IMR-90 (cell line): ENCODE data around the gene CBFA2T3. TPM values are rescaled to one million over a fixed set of nuclear protein-coding genes. Genes with fewer than 3 reads are reported as not detected.

Experiments used
- ATAC-seq: fragments of 200-7000 bp; cut with Tn5 transposase; 2 replicates; pipeline ENCODE4 v1.9.1; 2020; ENCODE audit warnings: low read depth, mild to moderate bottlenecking, moderate library complexity
- BruUV-seq: library from RNA; stranded (reverse); fragments of 400-500 nt; replicated peaks from 2 replicates; lab custom pipeline; 2021; lab: Mats Ljungman, UMichigan
- CTCF ChIA-PET: fragments of 300-600 bp; formaldehyde crosslinking; extraction: SDS; loops from one replicate; lab custom pipeline; 2021; ENCODE audit warnings: antibody characterized with exemption; lab: Yijun Ruan, JAX
- POLR2A ChIA-PET: fragments of 300-600 bp; sonication (Branson Sonifier 250); formaldehyde crosslinking; loops from one replicate; lab custom pipeline; 2022; ENCODE audit warnings: antibody characterized with exemption; ENCODE audit not compliant: unreplicated experiment; lab: Charles Lee
- DNase-seq: peaks from one replicate; pipeline ENCODE4 v3.0.0; 2013
- H2AFZ ChIP-seq: replicated peaks from 2 replicates; pipeline ENCODE3; 2013; ENCODE audit warnings: low read length, mild to moderate bottlenecking; ENCODE audit not compliant: poor library complexity
- H2AK5ac ChIP-seq: 2 replicates; pipeline ENCODE4 v1.6.1; 2013; ENCODE audit warnings: low read depth, low read length, inconsistent platforms
- H2AK9ac ChIP-seq: replicated peaks from 2 replicates; pipeline ENCODE3; 2013; ENCODE audit warnings: mild to moderate bottlenecking, low read depth, low read length, moderate library complexity; ENCODE audit not compliant: poor library complexity
- H2BK120ac ChIP-seq: 2 replicates; pipeline ENCODE4 v1.6.1; 2013; ENCODE audit warnings: low read depth, low read length, inconsistent platforms
- H2BK15ac ChIP-seq: 3 replicates; pipeline ENCODE4 v1.6.1; 2013; ENCODE audit warnings: low read depth, low read length, inconsistent platforms
- H2BK20ac ChIP-seq: 2 replicates; pipeline ENCODE4 v1.6.1; 2013; ENCODE audit warnings: low read depth, mild to moderate bottlenecking, inconsistent platforms, low read length, moderate library complexity
- H2BK5ac ChIP-seq: 2 replicates; pipeline ENCODE4 v1.6.1; 2013; ENCODE audit warnings: mild to moderate bottlenecking, low read depth, low read length, inconsistent platforms; ENCODE audit not compliant: poor library complexity, severe bottlenecking
- H3K14ac ChIP-seq: replicated peaks from 2 replicates; pipeline ENCODE4 v1.6.1; 2013; ENCODE audit warnings: low read depth, low read length, inconsistent platforms
- H3K18ac ChIP-seq: 2 replicates; pipeline ENCODE4 v1.6.1; 2013; ENCODE audit warnings: low read depth, low read length, control low read depth
- H3K23ac ChIP-seq: 2 replicates; pipeline ENCODE4 v1.6.1; 2013; ENCODE audit warnings: low read depth, low read length, inconsistent platforms
- H3K27ac ChIP-seq: 2 replicates; pipeline ENCODE4 v1.5.1; 2013; ENCODE audit warnings: mild to moderate bottlenecking, control low read depth, low read length; ENCODE audit not compliant: insufficient read depth
- H3K27me3 ChIP-seq: 2 replicates; pipeline ENCODE4 v1.6.1; 2013; ENCODE audit warnings: low read length; ENCODE audit not compliant: control insufficient read depth, insufficient read depth
- H3K36me3 ChIP-seq: 2 replicates; pipeline ENCODE4 v1.6.1; 2013; ENCODE audit warnings: low read length, mixed read lengths; ENCODE audit not compliant: control insufficient read depth, insufficient read depth
- H3K4ac ChIP-seq: 2 replicates; pipeline ENCODE4 v1.6.1; 2013; ENCODE audit warnings: low read depth, low read length, inconsistent platforms
- H3K4me1 ChIP-seq: 2 replicates; pipeline ENCODE4 v1.6.1; 2013; ENCODE audit warnings: low read length, mixed read lengths; ENCODE audit not compliant: control insufficient read depth, insufficient read depth
- H3K4me2 ChIP-seq: 2 replicates; pipeline ENCODE4 v1.6.1; 2013; ENCODE audit warnings: low read depth, mild to moderate bottlenecking, control low read depth, low read length, moderate library complexity
- H3K4me3 ChIP-seq: 2 replicates; pipeline ENCODE4 v1.5.1; 2013; ENCODE audit warnings: low read depth, mild to moderate bottlenecking, control low read depth, low read length, moderate library complexity; ENCODE audit not compliant: insufficient read depth
- H3K56ac ChIP-seq: 2 replicates; pipeline ENCODE4 v1.6.1; 2013; ENCODE audit warnings: low read length, inconsistent platforms; ENCODE audit not compliant: insufficient read depth; ENCODE audit errors: extremely low read depth
- H3K79me1 ChIP-seq, 2 experiments: 2 replicates each; pipeline ENCODE4 v1.6.1; 2013; ENCODE audit warnings: low read length in 2 of 2, inconsistent platforms in 1 of 2, low read depth in 1 of 2
- H3K9ac ChIP-seq: 2 replicates; pipeline ENCODE4 v1.6.1; 2013; ENCODE audit warnings: low read depth, low read length, control low read depth
- H3K9me1 ChIP-seq: 2 replicates; pipeline ENCODE4 v1.6.1; 2013; ENCODE audit warnings: low read length, inconsistent platforms; ENCODE audit not compliant: insufficient read depth
- H3K9me3 ChIP-seq: 2 replicates; pipeline ENCODE4 v1.6.1; 2013; ENCODE audit warnings: low read length; ENCODE audit not compliant: control insufficient read depth, insufficient read depth
- H4K20me1 ChIP-seq: 2 replicates; pipeline ENCODE4 v1.6.1; 2013; ENCODE audit warnings: low read length, inconsistent platforms; ENCODE audit not compliant: insufficient read depth
- H4K5ac ChIP-seq: 2 replicates; pipeline ENCODE4 v1.6.1; 2013; ENCODE audit warnings: mild to moderate bottlenecking, low read depth, low read length, control low read depth
- H4K8ac ChIP-seq, 2 experiments: 2 replicates each; pipeline ENCODE4 v1.6.1; 2013; ENCODE audit warnings: low read depth in 2 of 2, low read length in 2 of 2, control low read depth in 1 of 2, inconsistent platforms in 1 of 2
- H4K91ac ChIP-seq: 2 replicates; pipeline ENCODE4 v1.6.1; 2013; ENCODE audit warnings: low read depth, low read length, inconsistent platforms; ENCODE audit not compliant: insufficient read depth
- BHLHE40 ChIP-seq: fragments of 150-350 bp; IDR thresholded peaks from 2 replicates; pipeline ENCODE4 v1.6.1; 2016; ENCODE audit warnings: mild to moderate bottlenecking, low read depth, low read length
- CEBPB ChIP-seq: IDR thresholded peaks from 2 replicates; pipeline ENCODE4 v1.6.1; 2012; ENCODE audit warnings: low read depth, low read length, improper control_type of control experiment
- MXI1 ChIP-seq: IDR thresholded peaks from 2 replicates; pipeline ENCODE4 v1.6.1; 2012; ENCODE audit warnings: low read depth, mild to moderate bottlenecking, low read length, moderate library complexity, borderline replicate concordance
- NFE2L2 ChIP-seq: fragments of 150-350 bp; IDR thresholded peaks from 2 replicates; pipeline ENCODE4 v1.6.1; 2016; ENCODE audit warnings: low read depth, mild to moderate bottlenecking, low read length
- POLR2A ChIP-seq: IDR thresholded peaks from 2 replicates; pipeline ENCODE4 v1.6.1; 2012; ENCODE audit warnings: mild to moderate bottlenecking, low read depth, low read length
- RAD21 ChIP-seq: IDR thresholded peaks from 2 replicates; pipeline ENCODE4 v1.6.1; 2012; ENCODE audit warnings: low read length, improper control_type of control experiment
- SMC3 ChIP-seq: fragments of 150-350 bp; IDR thresholded peaks from 2 replicates; pipeline ENCODE4 v1.6.1; 2016; ENCODE audit warnings: low read depth, mild to moderate bottlenecking, antibody characterized with exemption, low read length, moderate library complexity
- WGBS, 2 experiments: methylation state at CpG; one replicate each; pipeline versions ENCODE4 v1.1.5 to v1.1.7; 2013; ENCODE audit warnings: missing lambda C conversion rate in 2 of 2; ENCODE audit not compliant: insufficient read length in 1 of 2; ENCODE audit errors: extremely low coverage in 2 of 2; 5-methylcytosine and 5-hydroxymethylcytosine counted together
- dilution Hi-C: fragments of 300-500 bp; cut with HindIII; formaldehyde crosslinking; loops from one replicate; pipeline ENCODE4 v1.14.3; 2018; ENCODE audit warnings: low sequenced_read_pairs; ENCODE audit not compliant: unreplicated experiment
- in situ Hi-C: fragments of 300-500 bp; cut with MboI; formaldehyde crosslinking; loops from 3 replicates; pipeline ENCODE4 v1.14.3; 2019; ENCODE audit warnings: low sequenced_read_pairs, inconsistent platforms, mixed read lengths
- intact Hi-C: fragments of 100-400 bp; cut with micrococcal nuclease; formaldehyde crosslinking; loops from 2 replicates; pipeline ENCODE4 v1.10.0; 2022
- polyA plus RNA-seq, 3 experiments: library from polyadenylated mRNA; depleted of rRNA; stranded (reverse); fragments of >200 nt; gene quantifications; 2 replicates each; pipeline ENCODE4 v1.2.3, GENCODE V29; 2012; ENCODE audit warnings: low replicate concordance in 1 of 3
- total RNA-seq: library from RNA; depleted of rRNA; stranded (reverse); fragments of >200 nt; gene quantifications from 2 replicates; pipeline ENCODE4 v1.2.3, GENCODE V29; 2012

Gene CBFA2T3
- total and polyA plus RNA-seq, 2 of the 4 experiments (the other 2 are of a cell fraction) = not detected

DNA sequence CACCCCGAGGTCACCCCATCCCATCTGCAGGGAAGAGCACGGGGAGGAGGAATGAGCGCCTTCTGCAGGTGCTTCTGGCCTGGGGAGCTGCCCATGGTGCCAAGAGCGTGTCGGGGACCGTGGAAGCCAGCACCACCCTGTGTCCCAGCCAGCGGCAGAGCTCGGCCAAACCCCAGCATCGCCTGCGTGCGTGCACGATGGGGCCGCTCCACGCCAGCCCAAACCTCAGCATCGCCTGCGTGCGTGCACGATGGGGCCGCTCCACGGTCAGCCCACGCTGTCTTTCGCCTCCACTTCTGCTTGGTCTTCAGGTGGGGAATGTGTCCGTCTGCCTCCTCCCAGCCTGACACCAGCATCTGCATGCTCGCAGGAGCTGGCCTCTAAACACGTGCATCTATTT, 134.2 kb downstream of the CBFA2T3 start:
- H2AFZ ChIP-seq = no peak overlapping the region
- H2BK15ac ChIP-seq = no peak overlapping the region
- peaks cover 29% of the 10 kb centered on the region for H3K36me3 ChIP-seq
- H4K91ac ChIP-seq = no peak overlapping the region
- H2BK20ac ChIP-seq = no peak overlapping the region
- intact Hi-C loops = no loop called here
- H3K27ac ChIP-seq = no peak overlapping the region
- no peak overlapping the region for H3K18ac ChIP-seq
- H3K56ac ChIP-seq = no peak overlapping the region
- WGBS, 2 experiments = 94% methylated on average over 13 of the region's 25 CpGs; no CpG with 5 or more reads in 1 of the 2 experiments
- no peak overlapping the region for H2AK9ac ChIP-seq
- H3K23ac ChIP-seq = no peak overlapping the region
- POLR2A ChIA-PET = no interaction called here
- H4K5ac ChIP-seq = no peak overlapping the region
- H3K9me1 ChIP-seq = no peaks in the 10 kb centered on the region
- TF ChIP-seq CEBPB (no peak), POLR2A (no peak), BHLHE40 (no peak), NFE2L2 (no peak), RAD21 (no peak), SMC3 (no peak), MXI1 (no peak)
- H3K9me3 ChIP-seq = no peaks in the 10 kb centered on the region
- H3K4me2 ChIP-seq = no peak overlapping the region
- peaks cover 4 to 13% of the 10 kb centered on the region in 2 experiments; a peak in 2 of 4 replicates for H3K79me1 ChIP-seq
- ATAC-seq = no peak
- no peak overlapping the region for H3K9ac ChIP-seq
- no peak overlapping the region for H3K4ac ChIP-seq
- no peaks in the 10 kb centered on the region for H3K27me3 ChIP-seq
- BruUV-seq = no TSS peak
- no peak overlapping the region for H3K4me3 ChIP-seq
- H3K4me1 ChIP-seq = peaks cover 3% of the 10 kb centered on the region; the same call in 1 of the 2 replicates
- dilution Hi-C loops = no loop called here
- H2BK5ac ChIP-seq = no peak overlapping the region
- H3K14ac ChIP-seq = no peak overlapping the region
- DNase-seq = no peak
- no peak overlapping the region for H4K8ac ChIP-seq
- CTCF ChIA-PET = no interaction called here
- peaks cover 4% of the 10 kb centered on the region; the same call in 1 of the 2 replicates for H4K20me1 ChIP-seq
- H2AK5ac ChIP-seq = no peak overlapping the region
- H2BK120ac ChIP-seq = no peak overlapping the region
- in situ Hi-C loops = no loop called here
